AG04449 (cell line): ENCODE results near the gene OCEL1.
"Not testable (repeated sequence)": the region's sequence is repeated elsewhere in the genome, so short reads cannot be mapped to it uniquely, and the experiment has no call there.

Experiments
- CTCF ChIA-PET: fragments of 350-600 bp; formaldehyde crosslinking; extraction: SDS; loops from one replicate; lab custom pipeline; 2021; ENCODE audit warnings: antibody characterized with exemption; lab: Yijun Ruan, JAX
- POLR2A ChIA-PET: fragments of 400-600, 350-600 bp; formaldehyde crosslinking; extraction: SDS; loops from one replicate; lab custom pipeline; 2020; ENCODE audit warnings: antibody characterized with exemption, inconsistent platforms; lab: Yijun Ruan, JAX
- DNase-seq: peaks from one replicate; pipeline ENCODE4 v3.0.0-alpha.2; 2010; ENCODE audit warnings: low read depth, low spot score
- H3K4me3 ChIP-seq: 2 replicates; pipeline ENCODE4 v1.5.1; 2011; ENCODE audit warnings: low read depth, mild to moderate bottlenecking, control low read depth, low read length
- CTCF ChIP-seq: IDR thresholded peaks from one replicate; pipeline ENCODE4 v1.5.1; 2011; ENCODE audit warnings: mild to moderate bottlenecking, moderate library complexity, low read length, control low read depth, inconsistent platforms; ENCODE audit not compliant: insufficient read depth; ENCODE audit errors: missing control alignments

The OCEL1 gene

GRCh38 chr19:17184371-17184841 lies 41.6 kb upstream of the OCEL1 start:
- no peak overlapping the region for H3K4me3 ChIP-seq
- CTCF ChIA-PET: interaction anchor here (0.8 to 2.3 kb wide), 5 partner anchors 10 to 118 kb away, joined by 3 to 10 read pairs (median 3); no protein-coding TSS in a partner anchor
- POLR2A ChIA-PET: no interaction called here
- no peak for TF ChIP-seq CTCF
- no peak for DNase-seq

GRCh38 chr19:17185590-17185989 lies 40.4 kb upstream of the OCEL1 start:
- TF ChIP-seq CTCF: no peak
- POLR2A ChIA-PET: no interaction called here
- DNase-seq: no peak
- CTCF ChIA-PET: interaction anchor here (2.3 kb wide), 1 partner anchor 11 kb away, joined by 10 read pairs; no protein-coding TSS in a partner anchor
- H3K4me3 ChIP-seq: no peak overlapping the region

- H3K4me3 ChIP-seq, DNase-seq, POLR2A ChIA-PET: not testable (repeated sequence)
- CTCF ChIA-PET: interaction anchor here (1.8 kb wide), 1 partner anchor 17 kb away, joined by 5 read pairs; no protein-coding TSS in a partner anchor
These were observed 34.3 kb upstream of the OCEL1 start for GRCh38 chr19:17191736-17192135.

GRCh38 chr19:17192751-17193150 lies 33.3 kb upstream of the OCEL1 start:
- POLR2A ChIA-PET: no interaction called here
- TF ChIP-seq CTCF: no peak

GRCh38 chr19:17194608-17195007 lies 31.4 kb upstream of the OCEL1 start:
- ChIA-PET CTCF (interaction anchor here (1.8 kb wide), 1 partner anchor 11 kb away, joined by 5 read pairs; no protein-coding TSS in a partner anchor), POLR2A (no interaction called here)
- no peak for TF ChIP-seq CTCF
- no peak overlapping the region for H3K4me3 ChIP-seq
- DNase-seq: no peak

More at GRCh38 chr19:17192751-17193150, 33.3 kb upstream of the OCEL1 start:
- no peak for DNase-seq
- CTCF ChIA-PET: no interaction called here
- H3K4me3 ChIP-seq: no peak overlapping the region

GRCh38 chr19:17195106-17195505 lies 30.9 kb upstream of the OCEL1 start:
- ChIA-PET CTCF (interaction anchor here (1.8 kb wide), 1 partner anchor 11 kb away, joined by 5 read pairs; no protein-coding TSS in a partner anchor), POLR2A (no interaction called here)
- DNase-seq: no peak
- TF ChIP-seq CTCF: no peak
- no peak overlapping the region for H3K4me3 ChIP-seq

- no peak overlapping the region for H3K4me3 ChIP-seq
- no peak for DNase-seq
- POLR2A ChIA-PET: no interaction called here
- TF ChIP-seq CTCF: no peak
- CTCF ChIA-PET: interaction anchor here (0.8 kb wide), 1 partner anchor 14 kb away, joined by 3 read pairs; no protein-coding TSS in a partner anchor
These were observed 29.4 kb upstream of the OCEL1 start for GRCh38 chr19:17196610-17197009.
